Right hindlimb (tissue), 1 donor: Measurements from ENCODE around the gene PYCARD.
"Not testable (repeated sequence)": the region's sequence is repeated elsewhere in the genome, so short reads cannot be mapped to it uniquely, and the experiment has no call there.

ENCODE experiments used
- DNase-seq: peaks from one replicate; pipeline ENCODE4 v3.0.0-alpha.2; 2018

The PYCARD gene

DNA sequence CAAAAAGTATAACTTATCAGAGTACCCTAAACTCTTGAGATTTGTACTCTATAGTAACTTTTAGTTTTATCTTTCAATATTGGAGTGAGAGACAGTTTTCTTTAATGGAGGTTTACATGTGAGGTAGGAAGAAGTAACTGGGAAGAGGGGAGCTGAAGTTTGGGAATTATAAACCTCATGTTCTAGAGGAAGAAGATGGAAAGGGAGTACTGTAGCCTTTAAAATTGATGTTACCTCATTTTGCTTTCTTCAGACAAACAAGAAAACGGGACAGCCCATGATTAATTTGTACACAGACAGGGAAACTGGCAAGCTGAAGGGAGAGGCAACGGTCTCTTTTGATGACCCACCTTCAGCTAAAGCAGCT, 13.2 kb downstream of the PYCARD start:
- DNase-seq = no peak

DNA sequence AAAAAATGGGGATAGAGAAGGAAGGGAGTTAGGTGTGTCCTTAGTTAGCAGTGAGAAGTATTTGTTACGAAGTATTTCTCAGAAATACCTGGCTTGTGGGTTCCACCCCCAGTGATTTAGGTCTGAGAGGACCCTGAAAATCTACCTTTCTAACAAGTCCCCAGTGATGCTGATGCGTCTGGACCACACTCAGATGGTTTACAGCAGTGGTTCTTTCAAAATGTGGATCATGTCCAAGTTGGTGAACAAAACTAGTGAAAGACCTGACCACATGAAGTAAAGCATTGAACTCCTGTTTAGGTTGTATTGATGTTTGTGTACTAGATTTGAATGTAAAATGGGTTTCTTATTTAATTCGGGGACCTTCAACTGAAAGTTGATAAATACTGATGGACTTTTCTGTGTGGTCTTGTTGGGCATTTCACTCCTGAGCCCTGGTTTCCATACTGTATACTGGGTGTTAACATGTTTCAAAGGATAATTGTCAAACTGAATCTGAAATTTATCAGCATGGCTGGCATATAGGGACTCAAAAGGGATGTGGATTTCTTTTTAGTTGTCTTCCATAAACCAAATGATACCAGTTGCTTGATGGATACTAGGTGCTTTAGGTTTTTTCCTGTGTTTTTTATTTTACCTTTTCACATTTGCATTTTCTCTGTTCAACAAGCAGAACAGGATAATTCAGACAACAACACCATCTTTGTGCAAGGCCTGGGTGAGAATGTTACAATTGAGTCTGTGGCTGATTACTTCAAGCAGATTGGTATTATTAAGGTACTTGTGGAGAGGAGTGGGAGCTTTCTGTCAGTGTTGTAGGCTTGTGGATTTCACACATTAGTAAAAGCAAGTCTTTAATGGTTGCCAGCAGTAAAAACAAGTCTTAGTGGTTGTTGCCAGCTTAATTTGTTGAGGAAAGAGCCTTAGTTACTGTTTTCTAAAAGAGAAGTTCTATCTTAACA, 13.8 kb downstream of the PYCARD start:
- no peak for DNase-seq

DNA sequence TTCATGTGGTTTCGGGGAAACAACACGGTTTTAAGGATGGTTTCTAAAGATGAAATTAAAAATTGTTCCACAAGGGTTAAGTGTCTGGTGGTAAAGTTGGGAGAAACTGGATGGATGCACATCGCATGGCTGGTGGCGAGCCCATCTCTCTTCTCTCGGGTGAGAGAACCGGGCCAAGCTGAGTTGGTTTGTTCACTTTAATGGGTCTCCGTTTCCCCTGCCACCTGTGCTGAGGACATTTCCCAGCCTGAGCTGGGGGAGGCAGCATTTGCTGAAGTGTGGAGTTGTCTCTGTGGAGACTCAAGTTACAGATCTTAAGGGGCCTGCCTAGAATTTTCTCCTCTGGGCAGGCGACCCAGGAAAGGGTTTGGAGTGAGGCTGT, 14.8 kb downstream of the PYCARD start:
- DNase-seq = no peak

DNA sequence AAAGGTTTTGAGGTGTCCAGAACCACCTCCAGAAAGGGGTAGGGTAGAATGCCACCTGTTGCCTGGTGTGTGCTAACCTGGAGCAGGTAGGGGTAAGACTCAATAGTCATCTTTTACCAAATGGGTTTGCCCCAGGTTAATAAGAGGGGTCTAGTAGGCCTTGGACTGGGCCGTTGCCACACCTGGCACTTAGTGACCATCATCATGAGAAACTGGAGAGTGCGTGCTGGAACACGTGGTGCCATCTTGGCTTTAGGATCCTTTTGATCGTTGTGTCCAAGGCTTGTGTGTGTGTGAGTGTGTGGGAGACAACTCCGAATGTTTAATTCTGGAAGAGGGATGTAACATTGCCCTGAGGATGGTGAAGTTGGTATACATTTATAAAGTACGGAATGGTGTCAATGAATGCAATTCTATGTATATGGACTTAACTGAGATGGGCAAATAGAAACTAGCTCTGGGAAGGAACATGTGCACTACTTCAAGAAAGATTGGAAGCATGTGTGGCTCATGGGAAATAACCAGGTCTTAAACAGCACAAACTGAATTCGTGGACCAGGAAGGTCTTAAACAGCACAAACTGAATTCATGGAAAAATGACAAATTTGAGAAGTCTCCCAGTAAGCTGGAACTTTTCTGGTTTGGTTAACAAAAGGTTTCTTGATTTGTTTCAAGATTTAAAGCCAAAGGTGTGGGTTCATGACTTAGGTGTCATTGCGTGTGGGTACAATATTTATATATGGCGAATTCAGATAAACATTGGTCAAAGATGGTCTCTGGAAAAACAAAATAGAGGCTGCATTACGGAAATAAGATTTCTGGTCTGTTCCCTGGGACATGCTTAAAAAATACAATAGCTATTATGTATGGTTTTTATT, 15.4 kb downstream of the PYCARD start:
- DNase-seq = no peak

DNA sequence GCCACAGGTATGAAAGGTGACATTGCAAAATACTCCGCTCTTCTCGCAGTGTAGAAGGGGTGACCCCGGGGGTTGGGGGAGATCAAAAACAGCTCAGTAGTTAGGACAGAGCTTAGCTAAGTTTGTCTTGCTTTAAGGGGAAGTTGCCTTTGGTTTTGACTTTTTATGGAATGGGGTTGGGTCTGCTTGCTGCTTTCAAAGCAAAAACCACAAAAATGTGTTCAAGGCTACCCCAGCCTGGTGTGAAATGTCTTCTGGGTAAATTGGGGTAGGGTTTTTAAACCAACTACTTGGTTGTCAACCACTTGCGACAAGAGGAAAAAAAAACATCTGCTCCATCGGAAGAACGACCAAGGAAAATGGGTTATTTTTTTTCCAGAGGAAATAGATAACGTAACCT, 16.4 kb downstream of the PYCARD start:
- no peak for DNase-seq

DNA sequence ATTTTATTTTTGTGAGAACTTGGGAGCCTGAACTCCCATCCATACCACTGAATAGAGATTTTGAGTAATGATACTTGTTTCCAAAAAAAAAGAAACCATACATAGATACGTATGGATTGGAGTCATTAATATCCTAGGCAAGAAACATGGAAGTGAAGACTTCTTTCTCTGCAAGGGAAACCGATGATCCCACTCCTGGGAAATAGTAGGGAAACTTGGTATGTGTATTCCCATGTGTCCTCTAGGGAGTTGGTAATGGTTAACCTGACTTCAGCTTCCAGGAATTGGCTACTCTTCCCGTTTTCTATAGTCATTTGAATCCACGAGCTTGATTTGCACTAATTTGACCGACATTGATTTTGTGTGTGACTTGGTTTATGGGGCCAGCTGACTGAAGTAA, 17.2 kb downstream of the PYCARD start:
- no peak for DNase-seq

DNA sequence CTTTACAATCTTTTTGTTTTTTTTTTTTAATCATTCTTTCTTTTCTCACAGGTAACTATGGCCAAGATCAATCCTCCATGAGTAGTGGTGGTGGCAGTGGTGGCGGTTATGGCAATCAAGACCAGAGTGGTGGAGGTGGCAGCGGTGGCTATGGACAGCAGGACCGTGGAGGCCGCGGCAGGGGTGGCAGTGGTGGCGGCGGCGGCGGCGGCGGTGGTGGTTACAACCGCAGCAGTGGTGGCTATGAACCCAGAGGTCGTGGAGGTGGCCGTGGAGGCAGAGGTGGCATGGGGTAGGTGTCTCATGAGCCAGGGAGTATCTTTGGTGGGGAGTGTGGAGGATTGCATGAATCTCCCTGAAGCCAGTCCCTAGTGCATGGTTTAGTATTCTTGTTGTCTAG, 17.7 kb downstream of the PYCARD start:
- no peak for DNase-seq

DNA sequence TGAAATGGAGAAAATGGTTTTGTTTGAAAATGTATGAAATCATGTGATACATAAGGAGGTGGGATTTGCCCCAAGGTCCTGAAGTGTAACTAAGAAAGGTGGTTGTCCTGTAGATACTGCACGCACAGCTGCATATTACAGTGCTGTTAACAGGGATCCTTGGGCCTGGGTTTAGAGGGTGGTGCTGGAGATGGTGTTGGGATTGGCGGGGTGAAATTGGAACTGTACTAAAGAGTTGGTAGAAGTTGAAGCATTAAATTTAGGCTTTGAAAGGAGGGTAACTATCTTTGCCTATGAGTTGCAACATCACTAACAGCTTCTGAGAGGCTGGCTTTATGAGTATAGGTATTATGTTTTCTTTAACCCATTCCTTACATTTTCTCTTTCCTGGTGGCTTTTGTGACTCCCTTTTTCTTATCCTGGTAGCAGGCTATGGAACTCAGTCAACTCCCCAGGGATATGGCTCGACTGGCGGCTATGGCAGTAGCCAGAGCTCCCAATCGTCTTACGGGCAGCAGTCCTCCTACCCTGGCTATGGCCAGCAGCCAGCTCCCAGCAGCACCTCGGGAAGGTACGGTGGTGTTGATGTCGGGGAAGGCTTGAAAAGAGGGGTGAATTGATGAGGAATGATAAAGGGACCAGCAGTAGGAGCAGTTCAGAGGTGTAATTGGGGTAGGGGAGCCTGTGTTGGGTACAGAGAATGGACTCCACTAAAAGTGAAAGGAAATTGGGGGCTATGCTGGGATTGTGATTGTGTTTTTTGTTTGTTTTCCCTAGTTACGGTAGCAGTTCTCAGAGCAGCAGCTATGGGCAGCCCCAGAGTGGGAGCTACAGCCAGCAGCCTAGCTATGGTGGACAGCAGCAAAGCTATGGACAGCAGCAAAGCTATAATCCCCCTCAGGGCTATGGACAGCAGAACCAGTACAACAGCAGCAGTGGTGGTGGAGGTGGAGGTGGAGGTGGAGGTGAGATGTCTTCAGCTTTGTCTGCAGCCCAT, 18.8 kb downstream of the PYCARD start:
- DNase-seq = no peak

DNA sequence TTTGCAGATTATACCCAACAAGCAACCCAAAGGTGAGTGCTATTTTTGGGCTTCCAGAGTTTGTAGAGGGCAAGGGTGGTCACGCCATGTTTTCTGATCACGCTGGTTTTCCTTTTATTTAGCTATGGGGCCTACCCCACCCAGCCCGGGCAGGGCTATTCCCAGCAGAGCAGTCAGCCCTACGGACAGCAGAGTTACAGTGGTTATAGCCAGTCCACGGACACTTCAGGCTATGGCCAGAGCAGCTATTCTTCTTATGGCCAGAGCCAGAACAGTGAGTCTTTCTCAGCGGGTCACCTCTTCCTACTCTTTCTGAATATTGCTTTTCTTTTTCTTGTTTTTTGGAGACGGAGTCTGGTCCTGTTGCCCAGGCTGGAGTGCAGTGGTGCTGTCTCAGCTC, 20.2 kb downstream of the PYCARD start:
- DNase-seq = no peak

DNA sequence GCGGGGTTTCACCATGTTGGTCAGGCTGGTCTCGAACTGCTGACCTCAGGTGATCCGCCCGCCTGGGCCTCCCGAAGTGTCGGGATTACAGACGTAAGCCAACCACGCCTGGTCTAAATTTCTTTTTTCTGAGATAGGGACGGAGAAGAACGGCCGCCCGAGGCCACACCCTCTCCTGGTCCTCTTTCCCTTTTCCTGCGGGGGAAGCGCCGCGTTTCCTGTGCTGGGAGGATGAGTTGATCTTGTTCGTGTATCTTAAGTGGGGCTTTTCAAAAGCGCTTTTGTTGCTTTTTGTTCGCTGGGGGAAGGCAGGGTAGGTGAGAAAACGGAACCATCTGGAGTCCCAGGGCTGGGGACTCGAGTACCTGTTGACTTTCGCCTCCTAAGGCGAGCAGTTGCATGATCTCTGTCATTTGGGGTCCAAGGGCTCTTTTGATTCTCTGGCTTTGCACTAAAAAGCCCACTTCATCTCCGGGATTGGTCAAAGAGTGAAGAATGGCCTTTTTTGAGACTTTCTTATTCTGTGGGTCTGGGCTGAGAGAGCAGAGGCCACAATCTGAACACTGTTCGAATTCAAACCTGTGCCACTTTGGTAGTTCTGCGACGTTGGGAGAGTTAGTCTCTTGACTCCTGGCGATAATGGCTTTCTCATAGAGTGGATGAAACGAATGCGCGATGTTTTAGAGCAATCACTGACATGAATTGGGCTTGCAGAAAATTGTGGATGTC, 21.3 kb downstream of the PYCARD start:
- DNase-seq = peak; percentile 44

DNA sequence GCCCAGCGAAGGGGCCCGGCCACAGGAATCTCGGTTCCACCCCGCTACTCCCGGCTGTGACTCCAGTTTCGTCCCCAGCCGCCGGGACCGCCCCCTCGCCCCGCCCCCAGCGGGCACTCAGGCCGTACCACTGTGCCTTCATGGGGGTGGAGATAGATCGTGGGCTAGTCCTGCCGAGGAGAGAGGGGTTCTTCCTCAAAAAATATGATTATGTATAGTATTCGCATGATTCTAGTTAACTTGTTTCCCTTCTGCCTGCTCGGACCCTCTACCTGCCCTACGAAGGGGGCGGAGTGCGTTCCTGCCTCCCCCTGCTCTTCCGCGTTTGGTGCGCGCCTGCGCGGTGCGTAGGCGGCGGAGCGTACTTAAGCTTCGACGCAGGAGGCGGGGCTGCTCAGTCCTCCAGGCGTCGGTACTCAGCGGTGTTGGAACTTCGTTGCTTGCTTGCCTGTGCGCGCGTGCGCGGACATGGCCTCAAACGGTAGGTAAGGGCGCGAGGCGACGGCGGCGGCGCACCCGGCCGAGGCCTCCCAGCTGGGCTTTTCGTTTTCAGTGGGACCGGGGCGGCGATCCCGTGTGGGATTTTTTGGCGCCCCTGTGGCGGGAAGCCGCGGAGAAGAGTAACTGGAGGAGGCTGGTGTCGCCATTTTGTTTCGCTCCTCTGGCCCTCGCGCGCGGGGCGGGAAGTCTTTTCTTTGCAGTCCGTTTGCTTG, 22.7 kb downstream of the PYCARD start, which contains the start of gene FUS:
TSS of gene FUS (plus strand) at position 393 of the 713 bp plus-strand sequence. CDS start at position 469, 76 bp downstream.
- peak; percentile 93 for DNase-seq

DNA sequence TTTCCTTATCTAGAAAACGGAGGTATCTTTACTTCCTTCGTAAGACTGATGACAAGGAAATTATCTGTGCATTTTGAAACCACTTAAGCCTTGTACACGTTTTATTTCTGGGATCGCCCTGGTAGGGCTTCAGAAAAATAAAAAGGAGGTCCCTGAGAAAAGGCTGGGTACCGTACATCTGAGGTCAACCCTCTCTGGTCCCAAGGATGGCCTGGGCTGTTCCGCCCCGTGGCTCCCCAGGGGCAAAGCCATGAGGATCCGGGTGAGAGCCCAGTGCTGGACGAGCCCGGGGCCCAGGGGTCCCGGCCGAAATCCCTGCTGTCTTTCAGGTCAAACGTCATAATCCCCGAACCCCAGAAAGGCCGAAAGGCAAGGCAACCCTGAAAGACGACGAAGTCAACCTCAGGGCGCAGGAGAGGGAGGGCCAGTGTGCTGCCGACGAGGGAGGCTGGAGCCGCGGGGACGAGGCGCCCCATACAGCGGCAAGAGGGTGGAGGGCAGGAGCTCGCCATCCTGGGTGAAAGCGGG, 23.3 kb downstream of the PYCARD start:
- DNase-seq = no peak

DNA sequence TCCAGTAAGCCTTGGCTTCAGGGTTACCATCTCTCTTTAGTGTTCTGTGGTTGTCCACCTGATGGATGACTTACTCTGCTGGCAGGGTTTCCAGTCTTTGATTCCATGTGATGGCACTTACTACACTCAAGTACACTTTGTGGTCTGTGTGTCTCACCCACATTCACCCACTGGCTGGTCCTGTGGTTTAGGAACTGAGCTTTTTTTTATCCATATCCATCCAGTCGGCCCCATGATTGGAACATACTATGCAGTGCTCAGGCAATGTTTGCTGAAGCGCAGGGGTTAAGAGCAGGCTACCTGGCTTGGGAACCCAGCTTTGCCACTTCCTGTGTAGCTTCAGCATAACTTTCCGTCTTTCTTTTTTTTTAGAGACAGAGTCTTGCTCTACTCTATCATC, 25.4 kb downstream of the PYCARD start:
- DNase-seq = peak; percentile 27

DNA sequence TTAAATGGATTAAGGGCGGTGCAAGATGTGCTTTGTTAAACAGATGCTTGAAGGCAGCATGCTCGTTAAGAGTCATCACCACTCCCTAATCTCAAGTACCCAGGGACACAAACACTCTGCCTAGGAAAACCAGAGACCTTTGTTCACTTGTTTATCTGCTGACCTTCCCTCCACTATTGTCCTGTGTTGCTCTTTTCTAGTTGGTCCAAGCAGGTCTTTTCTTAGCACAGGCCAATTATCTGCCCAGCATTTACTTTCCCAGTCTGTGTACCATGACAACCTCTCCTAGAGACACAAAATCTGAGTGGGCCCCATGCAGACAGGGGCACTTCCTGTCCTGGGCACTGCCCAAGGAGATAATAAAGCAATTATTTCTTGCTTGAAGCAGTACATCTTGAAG, 32.5 kb downstream of the PYCARD start:
- not testable (repeated sequence) for DNase-seq

DNA sequence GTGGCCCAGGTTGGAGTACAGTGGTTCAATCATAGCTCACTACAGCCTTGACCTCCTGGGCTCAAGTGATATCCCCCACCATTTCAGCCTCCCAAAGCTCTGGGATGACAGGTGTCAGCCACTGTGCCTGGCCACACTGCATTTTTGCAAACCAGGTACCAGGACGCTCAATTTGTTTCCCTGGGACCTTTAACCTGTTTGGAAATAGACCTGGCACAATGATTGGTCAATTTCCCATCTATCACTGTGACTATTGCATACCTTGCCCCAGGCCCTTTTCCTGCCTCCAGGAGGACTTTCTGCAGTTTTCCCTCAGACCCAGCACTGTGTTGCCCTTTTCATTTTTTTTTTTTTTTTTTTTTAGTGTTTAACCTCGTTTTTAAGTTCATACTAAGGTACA, 33.7 kb downstream of the PYCARD start:
- no peak for DNase-seq

DNA sequence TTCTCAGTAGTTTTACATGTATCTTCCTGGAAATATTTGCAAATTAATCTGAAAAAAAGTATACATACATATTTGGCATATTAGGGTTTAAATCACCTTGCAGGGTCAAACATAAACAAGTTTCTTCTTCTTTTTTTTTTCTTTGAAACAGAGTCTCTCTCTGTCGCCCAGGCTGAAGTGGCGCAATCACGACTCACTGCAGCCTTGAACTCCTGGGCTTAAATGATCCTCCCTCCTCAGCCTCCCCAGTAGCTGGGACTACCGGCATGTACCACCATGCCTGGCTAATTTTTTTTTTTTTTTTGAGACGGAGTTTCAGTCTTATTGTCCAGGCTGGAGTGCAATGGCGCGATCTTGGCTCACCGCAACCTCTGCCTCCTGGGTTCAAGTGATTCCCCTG, 35.2 kb downstream of the PYCARD start:
- DNase-seq = no peak

DNA sequence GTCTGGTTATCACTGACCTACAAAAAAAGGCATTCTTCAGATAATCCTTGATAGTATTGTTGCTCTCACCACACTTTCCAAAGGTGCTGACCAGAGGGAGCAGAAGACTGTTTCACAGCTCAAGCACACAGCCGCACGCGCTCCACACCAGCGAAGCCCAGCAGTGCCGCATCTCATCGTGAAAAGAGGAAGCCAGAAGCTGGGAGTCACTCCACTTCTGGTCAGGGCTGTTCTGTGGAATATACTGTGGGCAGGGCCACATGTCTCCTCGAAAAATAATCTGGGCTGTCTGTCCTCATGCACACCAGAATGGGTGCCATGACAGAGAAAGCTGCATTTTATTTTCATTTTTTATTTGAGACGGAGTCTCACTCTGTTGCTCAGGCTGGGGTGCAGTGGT, 45.4 kb downstream of the PYCARD start:
- DNase-seq = no peak
